D341Med (cell line): ENCODE measurements around the gene JAML.

ENCODE experiments used
- DNase-seq: peaks from one replicate; pipeline ENCODE4 v3.0.0; 2012; ENCODE audit warnings: low spot score

Gene JAML

DNA sequence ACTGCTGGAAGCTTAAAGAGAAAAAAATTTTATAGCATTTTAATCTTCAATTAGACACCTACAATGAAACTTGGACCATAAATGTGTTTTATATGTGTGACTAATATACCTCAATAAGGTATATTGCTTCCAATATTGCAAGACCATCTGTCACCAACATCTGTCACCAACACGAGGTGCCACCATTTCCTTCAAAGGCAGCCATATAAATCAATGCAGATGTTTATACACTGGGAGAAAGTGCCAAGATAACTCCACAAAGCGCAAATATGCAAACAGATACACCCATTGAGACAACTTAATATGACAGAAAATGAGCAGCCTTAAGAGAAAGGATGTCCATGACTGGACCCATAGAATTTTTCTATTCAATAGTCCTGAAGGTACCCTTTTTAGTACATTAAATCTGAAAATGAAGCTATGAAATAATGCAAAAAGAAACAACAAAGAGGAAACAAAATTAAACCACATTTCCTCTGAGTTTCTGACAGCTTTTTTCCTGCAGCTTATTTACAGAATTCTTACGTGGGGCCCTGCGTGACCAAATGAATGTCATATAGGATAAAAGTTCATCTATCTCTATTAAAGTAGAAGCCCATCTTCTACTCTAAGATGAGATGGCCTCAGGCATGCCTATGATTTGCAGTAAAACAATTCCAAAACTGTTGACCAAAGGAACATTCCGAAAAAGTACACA, 14.8 kb upstream of the JAML start:
- DNase-seq = no peak

DNA sequence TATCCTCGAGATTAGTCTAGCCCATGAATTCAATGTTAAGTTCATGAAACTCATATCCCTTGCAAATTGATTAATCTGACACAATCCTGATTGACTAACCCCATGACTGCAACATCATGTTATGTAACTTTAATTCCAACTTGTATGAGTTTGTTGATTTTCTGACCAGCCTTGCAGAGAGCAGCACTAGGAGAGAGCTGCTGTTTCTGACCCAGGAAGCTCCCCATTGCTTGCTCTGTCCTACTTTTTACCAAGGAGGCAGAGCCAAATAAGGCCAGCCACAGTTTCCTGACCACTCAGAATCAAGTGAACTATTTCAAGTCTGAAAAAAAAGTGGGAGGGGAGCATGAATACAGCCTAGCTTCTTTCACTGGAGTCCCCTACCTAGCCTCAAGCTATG, 14.1 kb upstream of the JAML start:
- DNase-seq = no peak

DNA sequence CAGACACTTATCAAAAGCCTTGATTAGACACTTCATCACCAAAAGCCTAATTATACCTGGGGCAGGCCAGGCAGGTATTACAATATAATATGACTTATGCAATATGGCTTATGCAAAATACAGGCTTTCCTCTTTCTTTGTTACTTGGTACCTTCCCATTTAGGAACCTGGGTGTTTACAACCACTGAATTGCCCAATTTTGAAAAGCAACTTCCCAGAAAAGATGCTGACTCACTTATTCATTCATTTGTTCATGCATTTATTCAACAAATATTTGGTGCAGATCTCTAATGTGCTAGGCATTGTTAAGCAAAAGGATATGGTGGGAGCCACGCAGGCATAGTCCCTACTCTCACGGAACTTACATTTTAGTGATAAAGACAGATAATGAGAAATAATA, 13.6 kb upstream of the JAML start:
- DNase-seq = no peak

DNA sequence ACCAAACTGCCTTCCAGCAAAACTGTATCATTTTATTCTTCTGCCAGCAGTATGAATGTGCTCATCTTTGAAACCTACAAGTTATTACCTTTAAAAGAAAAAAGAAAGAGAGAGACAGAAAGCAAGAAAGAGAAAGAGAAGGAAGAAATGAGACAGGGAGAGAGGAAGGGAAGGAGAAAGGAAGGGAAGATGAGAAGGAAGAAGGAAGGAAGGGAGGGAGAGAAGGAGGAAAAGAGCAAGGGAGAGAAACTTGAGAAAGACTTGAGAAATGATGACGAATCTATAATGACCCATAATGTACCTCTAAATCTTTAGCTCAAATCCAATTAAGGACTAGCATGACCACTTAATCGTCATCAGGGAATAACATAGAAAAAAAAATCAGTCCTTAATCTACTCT, 11.4 kb upstream of the JAML start:
- no peak for DNase-seq

DNA sequence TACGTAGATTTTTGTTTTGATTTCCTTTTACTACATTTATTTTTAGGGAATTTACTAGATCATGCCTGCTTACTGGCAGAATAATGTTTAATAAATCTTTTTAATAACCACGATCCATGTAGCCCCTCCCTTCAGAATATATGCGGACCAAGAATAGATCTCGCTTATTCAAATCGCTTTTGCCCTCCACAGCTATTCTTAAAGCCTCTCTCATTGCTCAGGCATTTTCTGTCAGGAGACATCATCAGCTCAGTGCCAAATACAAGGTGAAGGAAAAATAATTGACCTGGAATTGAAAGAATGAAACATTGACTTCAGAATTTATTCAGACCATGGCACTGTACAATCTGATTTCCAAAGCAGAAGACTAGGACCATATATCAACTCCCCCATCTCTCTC, 10.0 kb upstream of the JAML start:
- DNase-seq = no peak

DNA sequence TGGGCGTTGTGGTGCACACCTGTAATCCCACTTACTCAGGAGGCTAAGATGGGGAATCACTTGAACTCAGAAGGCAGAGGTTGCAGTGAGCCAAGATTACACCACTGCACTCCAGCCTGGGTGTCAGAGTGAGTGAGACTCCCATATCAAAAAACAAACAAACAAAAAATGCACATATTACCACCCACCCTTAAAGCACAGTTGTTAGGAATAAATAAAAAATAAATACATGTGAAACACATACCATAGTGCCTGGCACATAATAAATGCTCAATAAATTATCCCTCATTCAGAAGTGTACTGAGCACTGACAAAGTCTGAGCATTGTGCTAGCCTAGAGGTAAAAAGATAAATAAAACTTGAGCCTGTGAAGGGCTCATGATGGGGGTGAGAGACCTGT, 9.0 kb upstream of the JAML start:
- DNase-seq = no peak

DNA sequence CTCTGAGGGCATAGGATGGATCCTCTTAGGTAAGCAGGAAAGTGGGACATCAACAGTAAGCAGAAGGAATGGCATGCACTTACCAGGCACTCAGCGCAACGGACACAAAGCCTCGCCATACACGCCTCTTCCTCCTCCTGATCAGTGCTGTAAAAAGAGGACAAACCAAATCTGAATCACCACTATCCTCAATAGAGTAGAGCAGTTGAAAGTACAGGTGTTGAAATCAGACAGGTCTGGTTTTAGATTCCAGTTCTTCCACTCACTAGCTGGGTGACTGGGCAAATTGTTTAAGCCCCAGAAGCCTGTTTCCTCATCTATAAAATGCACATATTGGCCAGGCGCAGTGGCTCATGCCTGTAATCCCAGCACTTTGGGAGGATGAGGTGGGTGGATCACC, 8.6 kb upstream of the JAML start:
- DNase-seq = no peak

DNA sequence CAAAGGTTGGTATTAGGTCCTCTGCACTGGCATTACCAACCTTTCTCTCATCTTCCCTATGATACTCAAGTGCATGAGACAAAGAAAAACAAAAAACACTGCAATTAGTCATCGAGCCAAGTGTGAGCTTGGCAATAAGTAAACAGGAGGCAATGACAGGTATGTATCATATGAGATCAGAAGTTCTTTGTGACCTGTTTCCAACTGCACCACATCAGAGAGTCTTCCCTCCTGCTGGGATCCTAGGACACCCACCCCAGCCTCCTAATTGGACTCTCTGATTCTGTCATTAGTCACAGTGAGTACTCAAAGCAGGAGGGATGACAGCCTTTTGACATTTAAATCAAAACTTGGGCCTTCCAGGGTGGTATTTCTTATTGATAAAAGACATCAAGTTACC, 7.8 kb upstream of the JAML start:
- no peak for DNase-seq

DNA sequence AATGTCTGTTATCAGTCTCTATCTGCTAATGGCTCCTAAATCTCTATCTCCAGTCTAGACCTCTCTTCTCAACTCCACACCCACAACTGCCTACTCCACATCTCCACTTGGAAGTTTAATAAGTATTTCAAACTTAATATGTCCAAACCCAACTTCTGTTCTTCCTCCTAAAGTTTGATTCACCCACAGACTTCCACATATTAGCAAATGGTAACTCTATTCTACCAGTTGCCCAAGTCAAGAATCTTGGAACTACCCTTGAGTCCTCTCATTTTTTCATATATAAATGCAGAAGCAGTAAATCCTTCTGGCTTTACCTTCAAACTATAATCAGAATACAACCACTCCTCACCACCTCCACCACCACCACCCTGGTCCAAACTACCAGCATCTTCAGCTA, 6.7 kb upstream of the JAML start:
- no peak for DNase-seq

DNA sequence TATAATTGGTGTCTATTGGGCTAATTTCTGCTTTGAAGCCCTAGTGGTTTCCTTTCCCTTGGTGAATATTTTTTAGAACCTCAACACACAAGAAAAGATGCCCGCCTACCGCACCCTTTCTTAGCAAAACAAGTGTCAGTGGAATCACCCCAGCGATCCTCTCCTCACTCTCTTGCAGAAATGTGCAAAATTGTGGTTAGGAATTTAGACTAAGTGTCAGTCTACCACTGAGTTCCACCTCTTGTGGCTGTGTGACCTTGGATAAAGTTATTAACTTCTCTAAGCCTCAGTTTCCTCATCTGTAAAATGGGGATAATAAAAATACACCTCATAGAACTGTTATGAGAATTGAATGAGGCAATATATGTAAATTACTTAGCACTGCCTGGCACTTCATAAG, 5.3 kb upstream of the JAML start:
- no peak for DNase-seq

DNA sequence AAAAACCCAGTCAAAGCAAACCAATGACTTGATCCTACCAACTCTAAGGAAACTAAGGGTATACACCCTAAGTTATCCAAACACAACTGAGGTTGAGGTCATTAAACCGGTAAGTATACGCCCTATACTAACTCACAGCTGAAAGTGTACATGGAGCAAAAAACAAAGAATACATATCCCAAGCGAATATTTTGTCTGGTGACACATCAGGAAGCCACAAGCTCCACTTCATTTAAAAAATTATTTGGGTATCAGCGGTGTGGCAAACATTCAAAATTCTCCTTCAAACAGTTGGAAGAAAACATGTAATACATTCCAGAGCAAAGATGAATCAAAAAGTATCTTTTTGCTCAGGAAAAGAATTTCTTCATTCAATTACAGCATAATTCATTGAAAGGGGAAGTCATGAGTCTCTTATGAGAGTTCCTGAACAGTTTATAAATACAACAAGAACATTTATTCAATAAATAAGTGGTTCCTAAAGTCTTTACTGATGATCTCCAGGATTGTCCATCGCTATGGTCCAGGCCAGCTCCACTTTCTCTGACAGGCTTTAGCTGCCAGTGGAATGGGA, 4.5 kb upstream of the JAML start:
- DNase-seq = no peak

DNA sequence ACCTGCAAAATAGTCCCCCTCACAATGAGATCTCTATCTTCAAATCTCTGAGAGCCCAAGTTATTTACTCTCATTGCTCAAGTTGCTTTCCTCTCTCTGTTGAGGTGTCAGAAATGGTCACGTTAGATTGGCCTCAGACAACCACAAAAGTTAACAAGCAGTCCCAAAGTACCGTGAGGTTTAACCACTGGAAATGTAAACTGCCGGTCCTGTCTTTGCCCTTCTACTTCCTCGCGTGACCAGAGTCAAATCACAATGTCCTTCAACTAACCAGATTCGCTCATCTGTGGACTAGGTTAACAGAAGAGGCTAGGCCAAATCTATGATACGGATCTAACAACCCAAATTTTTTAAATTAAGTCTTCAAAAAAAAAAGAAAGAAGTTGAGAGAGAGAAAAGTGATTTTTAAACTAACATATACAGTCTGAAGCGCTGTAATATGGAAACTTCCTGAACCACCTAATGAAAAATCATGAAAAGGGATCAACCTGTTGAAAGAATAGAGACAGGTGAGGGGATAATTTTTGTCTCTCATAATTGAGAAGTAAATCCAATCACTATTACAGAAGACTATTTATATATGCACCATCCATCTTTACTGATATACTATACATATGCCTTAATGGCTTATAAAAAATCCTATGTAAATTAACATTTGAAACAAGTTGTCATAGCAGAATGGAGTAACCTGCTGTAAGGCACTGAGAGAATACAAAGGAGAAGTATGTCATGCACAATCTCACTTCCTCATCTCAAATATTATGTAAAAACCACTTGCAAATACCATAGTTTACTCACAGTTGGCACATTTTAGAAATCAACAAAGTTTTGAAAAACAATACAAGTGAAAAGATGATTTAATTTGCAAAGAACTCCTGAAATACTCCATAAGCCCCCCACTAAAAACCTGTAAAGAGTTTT, 3.3 kb upstream of the JAML start:
- DNase-seq = no peak

DNA sequence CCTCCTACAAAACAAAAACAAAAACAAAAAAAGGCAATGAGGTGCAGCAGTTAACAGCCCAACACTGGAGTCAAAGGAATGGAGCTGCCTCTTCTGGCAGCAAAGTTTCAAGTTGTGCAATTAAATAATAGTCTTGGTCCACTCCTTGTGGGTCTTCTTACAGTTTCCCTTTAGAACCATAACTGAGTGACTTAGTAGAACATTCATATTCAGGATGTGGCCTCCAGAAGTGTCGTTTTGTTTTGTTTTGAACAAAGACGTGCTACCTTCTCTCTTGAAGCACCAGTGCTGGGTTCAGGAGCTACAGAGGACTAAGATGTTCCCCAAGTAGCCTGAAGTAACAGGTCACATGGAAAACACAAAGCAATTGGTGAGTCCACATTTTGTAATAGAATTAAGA, 2.0 kb upstream of the JAML start:
- DNase-seq = no peak

DNA sequence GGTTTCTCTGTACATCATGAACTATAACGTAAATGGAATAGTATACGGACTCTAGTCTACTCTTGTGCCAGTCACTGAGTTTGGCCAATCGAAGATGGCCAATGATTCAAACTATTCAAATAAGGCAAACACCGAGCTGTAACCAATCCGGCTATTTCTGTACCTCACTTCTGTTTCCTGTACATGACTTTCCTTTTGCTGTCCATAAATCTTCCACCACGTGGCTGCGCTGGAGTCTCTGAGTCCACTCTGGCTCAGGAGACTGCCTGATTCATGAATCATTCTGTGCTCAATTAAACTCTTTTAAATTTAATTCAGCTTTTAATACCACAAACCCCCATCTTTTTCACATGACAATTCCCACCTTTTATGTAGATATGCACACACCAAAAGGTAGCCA, 1.5 kb upstream of the JAML start:
- no peak for DNase-seq

DNA sequence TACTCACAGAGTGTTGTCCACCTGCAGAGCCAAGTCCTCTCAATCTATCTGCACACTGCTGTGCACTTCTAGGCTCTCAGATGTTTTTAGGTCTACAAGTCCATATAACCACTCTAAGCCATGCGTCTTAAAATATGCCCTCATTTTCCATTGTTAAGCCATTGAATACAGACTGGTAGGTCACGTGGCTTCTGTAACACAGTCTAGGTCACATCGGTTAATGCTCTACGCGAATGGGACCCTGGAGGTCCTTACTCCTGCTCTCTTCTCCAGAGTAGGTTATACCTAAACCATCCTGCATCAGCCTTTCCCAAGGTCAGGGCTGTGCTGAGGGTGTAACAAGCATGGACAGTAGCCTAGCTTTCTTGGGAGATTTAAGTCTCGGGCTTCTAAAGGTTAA, 819 bp downstream of the JAML start:
- DNase-seq = no peak

DNA sequence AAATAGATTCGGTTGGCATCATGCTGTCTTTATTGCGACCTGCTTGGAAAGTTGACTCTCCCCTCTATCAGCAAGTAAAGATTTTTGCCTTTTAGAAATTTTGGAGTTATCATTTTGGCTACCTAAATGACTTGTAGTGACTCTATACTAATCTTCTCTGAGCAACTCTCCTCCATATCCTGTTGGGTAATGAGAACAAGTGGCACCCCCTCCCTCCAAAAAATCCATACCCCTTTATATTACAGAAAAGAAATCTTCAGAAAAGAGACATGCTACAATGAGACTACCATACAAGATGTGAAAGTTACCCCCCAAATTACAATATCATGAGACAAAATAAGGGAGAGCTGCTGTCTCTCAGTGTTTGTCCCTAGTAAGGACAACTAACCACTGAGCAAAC, 1.2 kb downstream of the JAML start:
- DNase-seq = no peak

DNA sequence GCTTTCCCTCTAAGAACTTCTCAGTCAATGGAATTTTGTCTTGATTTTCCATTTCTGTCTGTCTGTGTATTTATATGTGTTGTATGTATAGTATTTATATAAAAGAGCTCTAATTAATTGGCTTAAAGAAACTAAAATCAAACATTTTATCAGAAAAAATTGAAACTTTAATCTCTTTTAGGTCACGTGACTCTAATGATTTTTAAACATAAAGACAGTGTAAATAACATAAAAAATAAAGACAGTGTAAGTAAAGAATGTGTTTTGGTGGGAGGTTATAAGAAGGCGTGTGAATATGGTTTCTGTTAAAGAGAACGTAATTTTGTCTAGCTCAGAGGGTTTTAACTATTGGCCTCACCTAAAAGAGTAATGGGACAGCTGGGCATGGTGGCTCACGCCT, 2.4 kb downstream of the JAML start:
- no peak for DNase-seq

DNA sequence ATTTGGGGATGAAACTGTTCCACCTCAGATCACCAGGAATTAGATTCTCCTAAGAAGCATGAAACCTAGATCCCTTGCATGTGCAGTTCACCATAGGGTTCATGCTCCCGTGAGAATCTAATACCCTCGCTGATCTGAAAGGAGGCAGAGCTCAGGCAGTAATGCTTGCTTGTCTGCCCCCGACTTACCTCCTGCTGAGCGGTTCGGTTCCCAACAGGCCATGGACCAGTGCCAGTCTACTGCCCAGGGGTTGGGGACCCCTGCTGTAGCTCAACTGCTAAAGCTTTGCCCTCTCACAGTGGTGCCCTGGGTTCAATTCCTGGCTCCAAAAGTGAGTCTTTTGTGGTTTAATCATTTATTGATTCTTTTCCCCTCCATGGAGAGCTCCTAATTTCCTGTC, 3.4 kb downstream of the JAML start:
- no peak for DNase-seq

DNA sequence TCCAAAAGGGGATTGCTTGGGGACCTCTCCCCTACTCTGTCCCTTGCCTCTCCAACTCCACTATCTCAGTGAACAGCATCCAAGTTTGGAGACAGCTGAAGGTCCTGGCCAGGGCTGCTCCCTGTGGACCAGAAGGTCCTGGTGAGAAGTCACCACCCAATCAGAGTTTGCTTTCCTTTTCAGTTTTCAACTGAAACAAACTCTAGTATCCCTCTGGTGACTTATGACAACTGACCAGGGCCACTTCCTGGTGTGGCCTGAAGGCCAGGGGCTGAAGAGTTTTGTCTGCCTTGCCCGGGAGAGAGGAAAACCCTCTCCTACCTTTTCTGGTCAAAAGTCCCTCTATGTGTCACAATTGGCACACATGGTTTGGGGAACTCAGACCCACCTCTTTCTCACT, 5.1 kb downstream of the JAML start:
- DNase-seq = no peak

DNA sequence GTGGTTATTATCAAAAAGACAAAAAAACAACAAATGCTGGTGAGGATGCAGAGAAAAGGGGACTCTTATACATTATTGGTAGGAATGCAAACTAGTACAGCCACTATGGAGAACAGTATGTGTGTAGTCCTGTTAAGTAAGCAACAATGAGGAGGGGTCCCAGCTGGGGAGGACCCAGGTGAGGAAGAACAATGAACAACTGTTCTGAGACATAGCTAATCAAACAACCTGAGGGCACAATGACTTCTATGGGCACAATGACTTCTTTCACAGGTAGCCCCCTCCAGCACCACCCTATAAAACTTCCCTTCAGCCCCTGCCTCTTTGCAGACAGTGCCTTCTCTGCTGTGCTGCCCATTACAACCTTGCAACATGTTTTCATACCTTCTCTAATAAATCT, 5.6 kb downstream of the JAML start:
- no peak for DNase-seq

DNA sequence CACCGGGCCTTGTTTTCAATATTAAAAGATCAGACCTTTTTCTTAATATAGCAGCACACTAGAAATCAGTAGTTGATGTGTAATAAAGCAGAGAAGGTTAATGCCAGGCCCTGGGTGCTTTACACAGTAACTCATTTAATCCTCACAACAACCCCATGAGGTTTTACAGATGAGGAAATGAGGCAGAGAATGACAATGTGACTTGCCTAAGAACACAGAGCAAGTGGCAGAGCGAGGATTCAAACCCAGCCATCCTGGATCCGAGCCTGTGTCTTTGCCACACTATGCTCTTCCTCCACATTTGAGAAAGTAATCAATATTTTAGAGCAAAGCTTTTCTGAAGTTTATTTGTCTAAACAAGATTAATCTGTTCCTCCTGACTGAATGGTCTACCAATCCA, 7.2 kb downstream of the JAML start:
- no peak for DNase-seq

DNA sequence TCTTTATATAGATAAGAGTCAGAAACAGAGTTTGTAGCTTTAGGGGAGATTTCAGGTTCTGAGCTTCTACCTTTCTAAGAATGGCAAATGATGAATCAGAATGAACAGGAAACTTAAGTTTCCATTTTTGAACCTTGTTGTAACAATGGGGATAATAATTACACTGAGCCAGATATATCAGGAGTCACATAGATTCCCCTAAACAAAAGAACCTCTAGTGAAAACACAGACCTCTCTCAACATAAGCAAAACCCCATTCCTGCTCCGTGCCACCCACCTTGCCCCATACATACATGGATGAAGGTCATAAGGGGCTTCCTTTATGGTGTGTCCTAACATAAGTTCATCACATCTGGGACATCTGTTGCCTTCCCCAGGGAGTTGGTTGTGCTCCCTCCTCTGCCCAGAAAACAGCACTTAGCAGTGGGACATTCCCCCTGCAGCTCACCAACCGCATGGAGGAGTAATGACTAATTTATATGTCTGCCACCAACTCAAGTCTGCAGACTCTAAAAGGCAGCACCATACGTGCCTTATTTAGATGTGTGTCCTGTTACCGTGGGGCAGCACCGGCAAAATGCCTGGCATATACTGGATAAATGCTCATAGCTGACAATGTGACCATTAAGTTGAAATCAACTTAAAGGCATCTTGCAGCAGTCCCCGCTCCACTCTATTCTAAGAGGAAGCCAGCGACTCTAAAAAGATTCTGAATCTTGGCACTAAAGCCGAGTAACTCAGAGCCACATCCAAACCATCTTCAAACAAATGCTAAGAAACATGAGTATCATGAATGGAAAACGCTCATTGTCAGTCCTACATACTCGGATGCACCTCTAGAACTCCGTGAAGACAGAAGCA, 8.0 kb downstream of the JAML start:
- DNase-seq = no peak

DNA sequence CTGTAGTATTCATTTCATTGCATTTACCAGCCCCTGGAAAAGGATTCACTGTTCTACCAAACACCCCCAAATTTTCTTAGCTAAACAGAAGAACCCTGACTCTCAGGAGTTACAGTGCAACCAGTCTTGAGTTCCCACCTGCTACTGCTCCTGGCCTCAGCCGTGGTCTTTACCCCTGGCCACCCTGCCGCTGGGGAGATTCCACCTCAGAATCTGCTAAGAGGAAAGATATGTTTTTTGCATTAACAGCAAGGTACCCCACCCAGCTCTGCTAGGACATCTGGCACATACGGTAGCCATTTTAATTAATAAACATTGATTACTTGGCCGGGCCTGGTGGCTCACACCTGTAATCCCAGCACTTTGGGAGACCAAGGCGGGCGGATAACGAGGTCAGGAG, 9.0 kb downstream of the JAML start:
- no peak for DNase-seq
